ENCODE data around the gene YY1AP1. TPM values are rescaled to one million over a fixed set of nuclear protein-coding genes. Genes with fewer than 3 reads are reported as not detected.

YY1AP1 gene
- total and polyA plus RNA-seq, 2 experiments from 2014 or later = 27.6 to 43.2 TPM

DNA sequence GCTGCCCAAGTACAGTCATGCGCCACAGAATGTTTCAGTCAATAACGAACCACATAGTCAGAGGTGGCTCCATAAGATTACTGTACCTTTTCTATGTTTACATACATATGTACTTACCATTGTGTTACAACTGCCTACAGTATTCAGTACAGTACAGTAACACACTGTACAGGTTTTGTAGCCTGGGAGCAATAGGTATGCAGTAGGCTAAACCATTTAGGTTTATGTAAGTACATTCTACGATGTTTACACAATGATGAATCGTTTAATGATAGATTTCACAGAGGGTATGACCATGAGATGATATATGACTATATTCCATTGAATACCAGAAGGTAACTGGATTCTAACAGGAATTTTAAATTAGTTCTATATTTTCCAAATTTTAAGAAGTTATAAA, 10.5 kb downstream of the YY1AP1 start:
- Histone ChIP-seq H3K4me2 (no peak overlapping the region), H3K9me3 (ENCODE audit: low read depth) (no peaks in the 10 kb centered on the region), H2AFZ (no peak overlapping the region), H3K4me3 (no peak overlapping the region), H3K9me2 (replicated peaks; ENCODE audit: insufficient read depth) (no peaks in the 10 kb centered on the region), H3K27me3 (no peaks in the 10 kb centered on the region), H3K27ac (no peak overlapping the region), H3K79me2 (peaks cover 62% of the 10 kb centered on the region), H4K20me1 (ENCODE audit: insufficient read depth, poor library complexity, severe bottlenecking) (peaks cover 38% of the 10 kb centered on the region), H3K36me3 (replicated peaks; ENCODE audit: insufficient read depth, low read depth) (no peaks in the 10 kb centered on the region), H3K4me1 (ENCODE audit: insufficient read depth) (no peaks in the 10 kb centered on the region)
- WGBS (ENCODE audit: low lambda C conversion rate, missing lambda C conversion rate) = 95% methylated on average over 4 of the region's 4 CpGs
- TF ChIP-seq EZH2 (IDR thresholded peaks at IDR 0.05; ENCODE audit: borderline replicate concordance) (no peak), EZH2phosphoT487 (IDR thresholded peaks at IDR 0.05; ENCODE audit: low read depth, severe bottlenecking, unreplicated experiment) (no peak)
- TF ChIP-seq, protein P1, sequence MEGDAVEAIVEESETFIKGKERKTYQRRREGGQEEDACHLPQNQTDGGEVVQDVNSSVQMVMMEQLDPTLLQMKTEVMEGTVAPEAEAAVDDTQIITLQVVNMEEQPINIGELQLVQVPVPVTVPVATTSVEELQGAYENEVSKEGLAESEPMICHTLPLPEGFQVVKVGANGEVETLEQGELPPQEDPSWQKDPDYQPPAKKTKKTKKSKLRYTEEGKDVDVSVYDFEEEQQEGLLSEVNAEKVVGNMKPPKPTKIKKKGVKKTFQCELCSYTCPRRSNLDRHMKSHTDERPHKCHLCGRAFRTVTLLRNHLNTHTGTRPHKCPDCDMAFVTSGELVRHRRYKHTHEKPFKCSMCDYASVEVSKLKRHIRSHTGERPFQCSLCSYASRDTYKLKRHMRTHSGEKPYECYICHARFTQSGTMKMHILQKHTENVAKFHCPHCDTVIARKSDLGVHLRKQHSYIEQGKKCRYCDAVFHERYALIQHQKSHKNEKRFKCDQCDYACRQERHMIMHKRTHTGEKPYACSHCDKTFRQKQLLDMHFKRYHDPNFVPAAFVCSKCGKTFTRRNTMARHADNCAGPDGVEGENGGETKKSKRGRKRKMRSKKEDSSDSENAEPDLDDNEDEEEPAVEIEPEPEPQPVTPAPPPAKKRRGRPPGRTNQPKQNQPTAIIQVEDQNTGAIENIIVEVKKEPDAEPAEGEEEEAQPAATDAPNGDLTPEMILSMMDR (IDR thresholded peaks at IDR 0.05; ENCODE audit: poor library complexity) = no peak
- DNase-seq (ENCODE audit: low spot score) = no peak

DNA sequence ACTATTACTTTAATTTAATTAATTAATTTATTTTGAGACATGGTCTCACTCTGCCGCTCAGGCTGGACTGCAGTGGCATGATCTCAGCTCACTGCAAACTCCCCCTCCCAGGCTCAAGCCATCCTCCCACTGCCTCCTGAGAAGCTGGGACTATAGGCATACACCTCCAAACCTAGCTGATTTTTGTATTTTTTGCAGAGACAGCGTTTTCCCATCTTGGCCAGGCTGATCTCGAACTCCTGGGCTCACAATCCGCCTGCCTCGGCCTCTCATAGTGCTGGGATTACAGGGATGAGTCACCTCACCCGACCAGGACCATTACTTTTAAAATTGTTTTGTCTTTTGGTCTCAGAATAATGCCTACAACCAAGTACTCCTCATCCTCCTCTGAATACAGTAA, 15.6 kb downstream of the YY1AP1 start:
- Histone ChIP-seq H3K36me3 (replicated peaks; ENCODE audit: insufficient read depth, low read depth) (peaks cover 5% of the 10 kb centered on the region), H3K4me2 (no peak overlapping the region)
- WGBS (ENCODE audit: low lambda C conversion rate, missing lambda C conversion rate) = 86% methylated on average over 6 of the region's 6 CpGs

DNA sequence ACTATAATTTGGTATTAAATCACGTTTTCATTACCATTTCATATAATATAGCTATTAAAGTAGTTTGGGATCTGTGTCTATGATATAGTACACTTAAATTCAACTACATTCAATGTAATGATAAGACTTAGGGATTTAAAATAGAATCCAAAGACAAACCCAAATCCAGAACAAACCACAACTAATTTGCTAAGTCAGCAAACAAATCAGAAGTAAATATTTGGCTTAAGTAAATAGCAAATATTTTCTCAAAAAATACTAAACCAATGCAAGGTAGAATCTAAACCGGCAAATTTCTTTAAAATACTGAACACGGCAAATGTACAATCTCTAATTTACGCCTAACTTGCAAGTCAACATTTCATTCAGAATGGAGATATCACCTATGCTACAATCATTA, 16.8 kb downstream of the YY1AP1 start:
- Histone ChIP-seq H3K9me3 (ENCODE audit: low read depth) (no peaks in the 10 kb centered on the region), H3K4me3 (no peak overlapping the region), H3K27ac (no peak overlapping the region), H3K79me2 (peaks cover 2% of the 10 kb centered on the region), H3K36me3 (replicated peaks; ENCODE audit: insufficient read depth, low read depth) (peaks cover 5% of the 10 kb centered on the region), H3K27me3 (no peaks in the 10 kb centered on the region), H2AFZ (no peak overlapping the region), H4K20me1 (ENCODE audit: insufficient read depth, poor library complexity, severe bottlenecking) (no peaks in the 10 kb centered on the region), H3K9me2 (replicated peaks; ENCODE audit: insufficient read depth) (no peaks in the 10 kb centered on the region), H3K4me1 (ENCODE audit: insufficient read depth) (no peaks in the 10 kb centered on the region), H3K4me2 (no peak overlapping the region)
- no peak for TF ChIP-seq EZH2 (IDR thresholded peaks at IDR 0.05; ENCODE audit: borderline replicate concordance)
- no peak for TF ChIP-seq EZH2phosphoT487 (IDR thresholded peaks at IDR 0.05; ENCODE audit: low read depth, severe bottlenecking, unreplicated experiment)
- TF ChIP-seq, protein P1 (IDR thresholded peaks at IDR 0.05; ENCODE audit: poor library complexity) = no peak
- 87% methylated on average over 4 of the region's 4 CpGs for WGBS (ENCODE audit: low lambda C conversion rate, missing lambda C conversion rate)
- no peak for DNase-seq (ENCODE audit: low spot score)

More for the DNA sequence above, 15.6 kb downstream of the YY1AP1 start:
- H3K9me2 ChIP-seq (replicated peaks; ENCODE audit: insufficient read depth) = no peaks in the 10 kb centered on the region
- no peaks in the 10 kb centered on the region for H3K4me1 ChIP-seq (ENCODE audit: insufficient read depth)
- no peak overlapping the region for H3K27ac ChIP-seq
- H3K27me3 ChIP-seq = no peaks in the 10 kb centered on the region
- H3K9me3 ChIP-seq (ENCODE audit: low read depth) = no peaks in the 10 kb centered on the region
- DNase-seq (ENCODE audit: low spot score) = no peak
- TF ChIP-seq EZH2 (IDR thresholded peaks at IDR 0.05; ENCODE audit: borderline replicate concordance) (no peak), EZH2phosphoT487 (IDR thresholded peaks at IDR 0.05; ENCODE audit: low read depth, severe bottlenecking, unreplicated experiment) (no peak)
- TF ChIP-seq, protein P1 (IDR thresholded peaks at IDR 0.05; ENCODE audit: poor library complexity) = no peak
- H3K79me2 ChIP-seq = peaks cover 14% of the 10 kb centered on the region
- no peak overlapping the region for H3K4me3 ChIP-seq
- no peaks in the 10 kb centered on the region for H4K20me1 ChIP-seq (ENCODE audit: insufficient read depth, poor library complexity, severe bottlenecking)
- H2AFZ ChIP-seq = no peak overlapping the region
